NCI-H1417 (cell line): ENCODE data around the gene ABI3.
"Not testable (repeated sequence)": the region's sequence is repeated elsewhere in the genome, so short reads cannot be mapped to it uniquely, and the experiment has no call there.

Experiments used
- DNase-seq, 3 experiments: peaks; one replicate each; lab custom pipeline; 2025; lab: John Stamatoyannopoulos, UW

The ABI3 gene

GRCh38 chr17:49210158-49211029 is at the start of gene ABI3, which contains the start of gene GNGT2:
Gene ABI3 (plus strand): TSS chr17:49210707. CDS start chr17:49210725, 18 bp downstream.
Gene GNGT2 (minus strand): TSS chr17:49210574. CDS start chr17:49207422, 3,152 bp downstream.
- DNase-seq: no peak

GRCh38 chr17:49162866-49163265 is 47.6 kb upstream of the ABI3 start:
- no peak for DNase-seq

GRCh38 chr17:49165143-49165542 is 45.4 kb upstream of the ABI3 start:
- no peak for DNase-seq

- DNase-seq: no peak
Observed at GRCh38 chr17:49168706-49169105, 41.8 kb upstream of the ABI3 start.

GRCh38 chr17:49170216-49170615 is 40.3 kb upstream of the ABI3 start:
- DNase-seq: no peak

GRCh38 chr17:49170711-49171110 is 39.8 kb upstream of the ABI3 start:
- DNase-seq: not testable (repeated sequence)

- DNase-seq: not testable (repeated sequence)
Observed at GRCh38 chr17:49175978-49176377, 34.5 kb upstream of the ABI3 start.

GRCh38 chr17:49180303-49180702 is 30.2 kb upstream of the ABI3 start:
- peak; percentile 12 to 59 (median 15) for DNase-seq

GRCh38 chr17:49180998-49181635 is 29.4 kb upstream of the ABI3 start:
- no peak for DNase-seq

GRCh38 chr17:49183341-49183740 is 27.2 kb upstream of the ABI3 start:
- DNase-seq: no peak

- DNase-seq: no peak
Observed at GRCh38 chr17:49183801-49184200, 26.7 kb upstream of the ABI3 start.

- DNase-seq: not testable (repeated sequence)
Observed at GRCh38 chr17:49184522-49184921, 26.0 kb upstream of the ABI3 start.

GRCh38 chr17:49185381-49185780 is 25.1 kb upstream of the ABI3 start:
- not testable (repeated sequence) for DNase-seq

GRCh38 chr17:49187301-49187700 is 23.2 kb upstream of the ABI3 start:
- DNase-seq: no peak

GRCh38 chr17:49190932-49191331 is 19.6 kb upstream of the ABI3 start:
- peak in 1 of 3 experiments; percentile 12 for DNase-seq

- DNase-seq: no peak
Observed at GRCh38 chr17:49191409-49191916, 19.0 kb upstream of the ABI3 start.

GRCh38 chr17:49191917-49192741 is 18.4 kb upstream of the ABI3 start:
- DNase-seq: peak; percentile 91 to 99 (median 96)

GRCh38 chr17:49193513-49194296 is 16.8 kb upstream of the ABI3 start:
- DNase-seq: peak; percentile 41 to 72 (median 58)

- no peak for DNase-seq
Observed at GRCh38 chr17:49194297-49194607, 16.3 kb upstream of the ABI3 start.

GRCh38 chr17:49195751-49196150 is 14.8 kb upstream of the ABI3 start:
- DNase-seq: no peak

GRCh38 chr17:49196520-49196919 is 14.0 kb upstream of the ABI3 start:
- no peak for DNase-seq
